HepG2 (cell line): Measurements from ENCODE around the gene TEX13B. TPM values are rescaled to one million over a fixed set of nuclear protein-coding genes. Genes with fewer than 3 reads are reported as not detected.

ENCODE experiments used
- CBX1 ChIP-seq: IDR thresholded peaks from one replicate; pipeline ENCODE4 v1.6.1; 2016; ENCODE audit warnings: antibody characterized with exemption, low read depth
- CREB1 ChIP-seq, 2 experiments: fragments of 450-650 bp in 1 of 2; IDR thresholded peaks; 2 replicates each; pipeline ENCODE4 v1.6.1; 2016 to 2017; ENCODE audit warnings: control low read depth in 1 of 2, mild to moderate bottlenecking in 1 of 2, missing compliant biosample characterization in 1 of 2, missing genetic modification characterization in 1 of 2
- FOXK2 ChIP-seq: fragments of 450-650 bp; IDR thresholded peaks from 2 replicates; pipeline ENCODE4 v1.6.1; 2016
- HNF4G ChIP-seq, 2 experiments: sonication (generic) in 1 of 2; formaldehyde crosslinking in 1 of 2; IDR thresholded peaks; 2 replicates each; pipeline versions ENCODE4 v1.4.0 to v1.6.1; 2011 to 2020; ENCODE audit warnings: borderline replicate concordance in 2 of 2, low read depth in 2 of 2, mild to moderate bottlenecking in 2 of 2, low read length in 1 of 2, missing genetic modification reagents in 1 of 2, moderate library complexity in 1 of 2
- HNRNPK ChIP-seq: fragments of 200-400 bp; formaldehyde crosslinking; IDR thresholded peaks from 2 replicates; pipeline ENCODE4 v1.6.1; 2018; ENCODE audit warnings: low read length, low read depth, moderate library complexity, mild to moderate bottlenecking; ENCODE audit not compliant: poor library complexity, severe bottlenecking
- MAFK ChIP-seq, 2 experiments: IDR thresholded peaks in 1 of 2; conservative IDR thresholded peaks in 1 of 2; 2 replicates each; pipeline ENCODE4 v1.6.1; 2011; ENCODE audit warnings: improper control_type of control experiment in 2 of 2, low read length in 2 of 2
- MED1 ChIP-seq: sonication (generic); formaldehyde crosslinking; IDR thresholded peaks from 2 replicates; pipeline ENCODE4 v1.4.0; 2020; ENCODE audit warnings: missing genetic modification reagents
- NFE2L1 ChIP-seq: sonication (generic); formaldehyde crosslinking; IDR thresholded peaks from 2 replicates; pipeline ENCODE4 v1.4.0; 2020; ENCODE audit warnings: missing genetic modification reagents, mild to moderate bottlenecking, borderline replicate concordance
- NR2F2 ChIP-seq: IDR thresholded peaks from 2 replicates; pipeline ENCODE4 v1.6.1; 2012; ENCODE audit warnings: low read depth, inconsistent platforms, borderline replicate concordance
- ONECUT2 ChIP-seq: sonication (generic); formaldehyde crosslinking; IDR thresholded peaks from 2 replicates; pipeline ENCODE4 v1.4.0; 2020; ENCODE audit warnings: missing genetic modification reagents
- PAX8 ChIP-seq: sonication (generic); formaldehyde crosslinking; IDR thresholded peaks from 2 replicates; pipeline ENCODE4 v1.8.0; 2022; ENCODE audit warnings: mild to moderate bottlenecking, missing genetic modification reagents, borderline replicate concordance
- RXRB ChIP-seq: IDR thresholded peaks from 2 replicates; pipeline ENCODE4 v1.6.1; 2016; ENCODE audit warnings: borderline replicate concordance, missing genetic modification reagents, missing compliant biosample characterization
- SCMH1 ChIP-seq: sonication (generic); formaldehyde crosslinking; IDR thresholded peaks from 2 replicates; pipeline ENCODE4 v1.9.0; 2021; ENCODE audit warnings: missing genetic modification reagents, mild to moderate bottlenecking, borderline replicate concordance
- SMAD1 ChIP-seq: sonication (generic); formaldehyde crosslinking; IDR thresholded peaks from 2 replicates; pipeline ENCODE4 v1.4.0; 2020; ENCODE audit warnings: missing genetic modification reagents, low read depth, mild to moderate bottlenecking, borderline replicate concordance
- SNAI1 ChIP-seq: sonication (generic); formaldehyde crosslinking; IDR thresholded peaks from 2 replicates; pipeline ENCODE4 v1.5.0; 2020; ENCODE audit warnings: mild to moderate bottlenecking, missing genetic modification reagents, borderline replicate concordance
- TCF12 ChIP-seq, 2 experiments: fragments of 450-650 bp in 1 of 2; sonication (generic) in 1 of 2; formaldehyde crosslinking in 1 of 2; IDR thresholded peaks; 2 replicates each; pipeline versions ENCODE4 v1.6.1 to v1.8.0; 2017 to 2022; ENCODE audit warnings: antibody characterized with exemption in 1 of 2, mild to moderate bottlenecking in 1 of 2, missing genetic modification reagents in 1 of 2, moderate library complexity in 1 of 2
- ZKSCAN5 ChIP-seq: sonication (generic); formaldehyde crosslinking; IDR thresholded peaks from 2 replicates; pipeline ENCODE4 v1.5.1; 2020; ENCODE audit warnings: mild to moderate bottlenecking, missing genetic modification reagents
- ZNF34 ChIP-seq: sonication (generic); formaldehyde crosslinking; IDR thresholded peaks from 2 replicates; pipeline ENCODE4 v1.4.0; 2020; ENCODE audit warnings: mild to moderate bottlenecking, missing genetic modification reagents, borderline replicate concordance
- ZNF644 ChIP-seq: IDR thresholded peaks from 2 replicates; pipeline ENCODE4 v1.6.1; 2016; ENCODE audit warnings: low read depth
- polyA plus RNA-seq, 8 experiments: library from polyadenylated mRNA; depleted of rRNA in 3 of 8; stranded (reverse) in 7 of 8; unstranded in 1 of 8; fragments of >200 nt; fragmentation: Illumina TruSeq in 4 of 8; extraction: Trizol in 4 of 8; gene quantifications; 2 replicates each; pipeline versions ENCODE4 v1.2.1 to v1.2.3, GENCODE V29; 2011 to 2016; ENCODE audit warnings: low read depth in 4 of 8, missing spikeins in 1 of 8, mixed read lengths in 1 of 8; ENCODE audit not compliant: insufficient read depth in 1 of 8
- total RNA-seq, 5 experiments: library from RNA; depleted of rRNA; stranded (reverse); fragments of >200 nt; fragmentation: Illumina TruSeq; extraction: Trizol; gene quantifications; 2 replicates each; pipeline ENCODE4 v1.2.3, GENCODE V29; 2016; ENCODE audit warnings: low read depth in 1 of 5
- TF ChIP-seq, protein P1 (sequence below): sonication (generic); formaldehyde crosslinking; IDR thresholded peaks from 2 replicates; pipeline ENCODE4 v1.5.0; 2020; ENCODE audit warnings: mild to moderate bottlenecking, missing genetic modification reagents
- TF ChIP-seq, protein P2 (sequence below): sonication (generic); formaldehyde crosslinking; IDR thresholded peaks from 2 replicates; pipeline ENCODE4 v1.9.0; 2021; ENCODE audit warnings: missing genetic modification reagents, borderline replicate concordance
- TF ChIP-seq, protein P3 (sequence below): IDR thresholded peaks from 2 replicates; pipeline ENCODE4 v1.6.1; 2016; ENCODE audit warnings: mild to moderate bottlenecking, missing biosample characterization, missing genetic modification reagents
- TF ChIP-seq, protein P4 (sequence below): IDR thresholded peaks from 2 replicates; pipeline ENCODE4 v1.6.1; 2016; ENCODE audit warnings: missing genetic modification reagents, missing compliant biosample characterization
- TF ChIP-seq, protein P5 (sequence below): fragments of 450-650 bp; IDR thresholded peaks from 2 replicates; pipeline ENCODE4 v1.6.1; 2016
- TF ChIP-seq, protein P6 (sequence below): sonication (generic); formaldehyde crosslinking; IDR thresholded peaks from 2 replicates; pipeline ENCODE4 v1.4.0; 2020; ENCODE audit warnings: missing genetic modification reagents

The TEX13B gene
- total and polyA plus RNA-seq, 2 of the 13 experiments (the other 11 are each of a cell fraction or from before 2014, with no cell fraction given) = not detected

DNA sequence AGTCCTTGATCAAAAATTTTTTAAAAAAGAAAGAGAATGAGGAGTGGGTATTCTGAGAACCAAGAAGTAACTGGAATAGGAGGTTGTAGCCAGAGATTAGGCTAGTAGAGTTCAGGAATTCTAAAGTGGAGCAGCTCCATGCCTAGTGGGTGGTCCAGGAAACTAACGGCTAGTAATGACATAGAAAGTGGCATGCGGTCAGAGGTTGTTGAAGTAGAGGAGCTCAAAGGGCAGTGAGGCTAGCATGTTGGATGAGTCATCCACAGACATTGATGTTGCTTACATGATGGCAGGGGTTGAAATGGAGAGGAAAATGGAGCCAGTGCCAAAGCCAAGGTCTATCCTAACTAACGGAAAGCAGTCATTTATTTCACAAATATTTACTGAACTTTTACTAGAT is 42.1 kb downstream of the TEX13B start (continued):
- TF ChIP-seq NFE2L1 (no peak), SNAI1 (CRISPR knock-in tag) (no peak), ZKSCAN5 (no peak), NR2F2 (no peak), MAFK (conservative IDR thresholded peaks at IDR 0.05 in 1 of 2, IDR thresholded peaks at IDR 0.05 in 1 of 2; ENCODE audit: low read length in 2 of 2) (no peak), HNF4G (IDR thresholded peaks at IDR 0.05; ENCODE audit: borderline replicate concordance, low read depth, low read length) (no peak), HNF4G (CRISPR knock-in tag; IDR thresholded peaks at IDR 0.05; ENCODE audit: borderline replicate concordance, low read depth) (no peak), CREB1 (IDR thresholded peaks at IDR 0.05) (peak; percentile 4; the same call in 1 of the 2 replicates), CREB1 (CRISPR knock-in tag; IDR thresholded peaks at IDR 0.05) (no peak), HNRNPK (no peak), TCF12 (IDR thresholded peaks at IDR 0.05) (no peak), TCF12 (CRISPR knock-in tag; IDR thresholded peaks at IDR 0.05) (no peak), FOXK2 (no peak), CBX1 (no peak), RXRB (CRISPR knock-in tag) (0 out of 2 replicates have a peak, but pooled peaks have one; percentile 19), SCMH1 (CRISPR knock-in tag) (no peak), MED1 (no peak), ONECUT2 (CRISPR knock-in tag) (no peak), ZNF644 (peak; percentile 93), PAX8 (CRISPR knock-in tag) (no peak), ZNF34 (CRISPR knock-in tag) (no peak), SMAD1 (no peak)
- TF ChIP-seq, protein P1, sequence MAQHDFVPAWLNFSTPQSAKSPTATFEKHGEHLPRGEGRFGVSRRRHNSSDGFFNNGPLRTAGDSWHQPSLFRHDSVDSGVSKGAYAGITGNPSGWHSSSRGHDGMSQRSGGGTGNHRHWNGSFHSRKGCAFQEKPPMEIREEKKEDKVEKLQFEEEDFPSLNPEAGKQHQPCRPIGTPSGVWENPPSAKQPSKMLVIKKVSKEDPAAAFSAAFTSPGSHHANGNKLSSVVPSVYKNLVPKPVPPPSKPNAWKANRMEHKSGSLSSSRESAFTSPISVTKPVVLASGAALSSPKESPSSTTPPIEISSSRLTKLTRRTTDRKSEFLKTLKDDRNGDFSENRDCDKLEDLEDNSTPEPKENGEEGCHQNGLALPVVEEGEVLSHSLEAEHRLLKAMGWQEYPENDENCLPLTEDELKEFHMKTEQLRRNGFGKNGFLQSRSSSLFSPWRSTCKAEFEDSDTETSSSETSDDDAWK = no peak
- TF ChIP-seq, protein P2, sequence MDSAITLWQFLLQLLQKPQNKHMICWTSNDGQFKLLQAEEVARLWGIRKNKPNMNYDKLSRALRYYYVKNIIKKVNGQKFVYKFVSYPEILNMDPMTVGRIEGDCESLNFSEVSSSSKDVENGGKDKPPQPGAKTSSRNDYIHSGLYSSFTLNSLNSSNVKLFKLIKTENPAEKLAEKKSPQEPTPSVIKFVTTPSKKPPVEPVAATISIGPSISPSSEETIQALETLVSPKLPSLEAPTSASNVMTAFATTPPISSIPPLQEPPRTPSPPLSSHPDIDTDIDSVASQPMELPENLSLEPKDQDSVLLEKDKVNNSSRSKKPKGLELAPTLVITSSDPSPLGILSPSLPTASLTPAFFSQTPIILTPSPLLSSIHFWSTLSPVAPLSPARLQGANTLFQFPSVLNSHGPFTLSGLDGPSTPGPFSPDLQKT = no peak
- TF ChIP-seq, protein P3, sequence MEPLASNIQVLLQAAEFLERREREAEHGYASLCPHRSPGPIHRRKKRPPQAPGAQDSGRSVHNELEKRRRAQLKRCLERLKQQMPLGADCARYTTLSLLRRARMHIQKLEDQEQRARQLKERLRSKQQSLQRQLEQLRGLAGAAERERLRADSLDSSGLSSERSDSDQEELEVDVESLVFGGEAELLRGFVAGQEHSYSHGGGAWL (CRISPR knock-in tag) = no peak
- TF ChIP-seq, protein P4, sequence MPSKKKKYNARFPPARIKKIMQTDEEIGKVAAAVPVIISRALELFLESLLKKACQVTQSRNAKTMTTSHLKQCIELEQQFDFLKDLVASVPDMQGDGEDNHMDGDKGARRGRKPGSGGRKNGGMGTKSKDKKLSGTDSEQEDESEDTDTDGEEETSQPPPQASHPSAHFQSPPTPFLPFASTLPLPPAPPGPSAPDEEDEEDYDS (CRISPR knock-in tag) = no peak
- TF ChIP-seq, protein P5, sequence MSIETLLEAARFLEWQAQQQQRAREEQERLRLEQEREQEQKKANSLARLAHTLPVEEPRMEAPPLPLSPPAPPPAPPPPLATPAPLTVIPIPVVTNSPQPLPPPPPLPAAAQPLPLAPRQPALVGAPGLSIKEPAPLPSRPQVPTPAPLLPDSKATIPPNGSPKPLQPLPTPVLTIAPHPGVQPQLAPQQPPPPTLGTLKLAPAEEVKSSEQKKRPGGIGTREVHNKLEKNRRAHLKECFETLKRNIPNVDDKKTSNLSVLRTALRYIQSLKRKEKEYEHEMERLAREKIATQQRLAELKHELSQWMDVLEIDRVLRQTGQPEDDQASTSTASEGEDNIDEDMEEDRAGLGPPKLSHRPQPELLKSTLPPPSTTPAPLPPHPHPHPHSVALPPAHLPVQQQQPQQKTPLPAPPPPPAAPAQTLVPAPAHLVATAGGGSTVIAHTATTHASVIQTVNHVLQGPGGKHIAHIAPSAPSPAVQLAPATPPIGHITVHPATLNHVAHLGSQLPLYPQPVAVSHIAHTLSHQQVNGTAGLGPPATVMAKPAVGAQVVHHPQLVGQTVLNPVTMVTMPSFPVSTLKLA = no peak
- TF ChIP-seq, protein P6, sequence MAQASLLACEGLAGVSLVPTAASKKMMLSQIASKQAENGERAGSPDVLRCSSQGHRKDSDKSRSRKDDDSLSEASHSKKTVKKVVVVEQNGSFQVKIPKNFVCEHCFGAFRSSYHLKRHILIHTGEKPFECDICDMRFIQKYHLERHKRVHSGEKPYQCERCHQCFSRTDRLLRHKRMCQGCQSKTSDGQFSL (CRISPR knock-in tag) = no peak
